Measurements from ENCODE around the gene MRPL18.

MRPL18 gene

DNA sequence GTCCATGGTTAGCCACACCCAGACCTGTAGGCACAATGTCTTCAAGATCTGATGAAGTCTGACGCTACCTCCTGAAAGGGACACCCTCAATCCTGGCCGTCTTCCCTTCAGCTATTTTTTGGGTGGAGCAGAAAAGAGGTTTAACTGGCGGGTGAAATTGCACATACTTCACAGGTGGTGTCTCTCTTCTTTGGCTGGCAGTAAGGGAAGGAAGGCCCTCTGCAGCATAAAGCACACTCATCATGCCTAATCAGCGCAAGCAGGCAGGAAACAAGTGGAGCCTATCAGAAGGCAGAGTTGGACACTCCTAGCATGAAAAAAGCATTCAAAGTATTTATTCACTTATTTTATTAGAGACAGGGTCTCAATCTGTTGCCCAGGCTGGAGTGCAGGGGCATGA lies 42.7 kb downstream of the MRPL18 start:
- no peaks in the 10 kb centered on the region for H3K79me2 ChIP-seq (ENCODE audit: insufficient read depth, low read length)
- no peak overlapping the region for H3K4me3 ChIP-seq (ENCODE audit: insufficient read depth, low read length, poor library complexity, severe bottlenecking)
- no peaks in the 10 kb centered on the region for H3F3A ChIP-seq (ENCODE audit: insufficient read depth)
- no peaks in the 10 kb centered on the region for H3K9me3 ChIP-seq (ENCODE audit: insufficient read depth, low read length)
- H3K9me2 ChIP-seq (replicated peaks; ENCODE audit: insufficient read depth, low read length) = no peaks in the 10 kb centered on the region
- no peak overlapping the region for H2AFZ ChIP-seq (ENCODE audit: low read depth, low read length, severe bottlenecking)
- H3K4me2 ChIP-seq (ENCODE audit: low read depth, low read length, poor library complexity, severe bottlenecking) = no peak overlapping the region
- no peaks in the 10 kb centered on the region for H3K36me3 ChIP-seq (ENCODE audit: low read length)
- no peak overlapping the region for H3K27ac ChIP-seq (ENCODE audit: low read depth, low read length)
- H3K27me3 ChIP-seq (ENCODE audit: low read length) = no peaks in the 10 kb centered on the region
- TF ChIP-seq EZH2phosphoT487 (conservative IDR thresholded peaks at IDR 0.05; ENCODE audit: low read length) = no peak
- TF ChIP-seq, protein P1, sequence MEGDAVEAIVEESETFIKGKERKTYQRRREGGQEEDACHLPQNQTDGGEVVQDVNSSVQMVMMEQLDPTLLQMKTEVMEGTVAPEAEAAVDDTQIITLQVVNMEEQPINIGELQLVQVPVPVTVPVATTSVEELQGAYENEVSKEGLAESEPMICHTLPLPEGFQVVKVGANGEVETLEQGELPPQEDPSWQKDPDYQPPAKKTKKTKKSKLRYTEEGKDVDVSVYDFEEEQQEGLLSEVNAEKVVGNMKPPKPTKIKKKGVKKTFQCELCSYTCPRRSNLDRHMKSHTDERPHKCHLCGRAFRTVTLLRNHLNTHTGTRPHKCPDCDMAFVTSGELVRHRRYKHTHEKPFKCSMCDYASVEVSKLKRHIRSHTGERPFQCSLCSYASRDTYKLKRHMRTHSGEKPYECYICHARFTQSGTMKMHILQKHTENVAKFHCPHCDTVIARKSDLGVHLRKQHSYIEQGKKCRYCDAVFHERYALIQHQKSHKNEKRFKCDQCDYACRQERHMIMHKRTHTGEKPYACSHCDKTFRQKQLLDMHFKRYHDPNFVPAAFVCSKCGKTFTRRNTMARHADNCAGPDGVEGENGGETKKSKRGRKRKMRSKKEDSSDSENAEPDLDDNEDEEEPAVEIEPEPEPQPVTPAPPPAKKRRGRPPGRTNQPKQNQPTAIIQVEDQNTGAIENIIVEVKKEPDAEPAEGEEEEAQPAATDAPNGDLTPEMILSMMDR (IDR thresholded peaks at IDR 0.05; ENCODE audit: insufficient read depth, low read length, poor library complexity, severe bottlenecking) = no peak
- H3K9ac ChIP-seq (ENCODE audit: low read length) = no peak overlapping the region
- no peaks in the 10 kb centered on the region for H4K20me1 ChIP-seq (ENCODE audit: low read depth, low read length)

DNA sequence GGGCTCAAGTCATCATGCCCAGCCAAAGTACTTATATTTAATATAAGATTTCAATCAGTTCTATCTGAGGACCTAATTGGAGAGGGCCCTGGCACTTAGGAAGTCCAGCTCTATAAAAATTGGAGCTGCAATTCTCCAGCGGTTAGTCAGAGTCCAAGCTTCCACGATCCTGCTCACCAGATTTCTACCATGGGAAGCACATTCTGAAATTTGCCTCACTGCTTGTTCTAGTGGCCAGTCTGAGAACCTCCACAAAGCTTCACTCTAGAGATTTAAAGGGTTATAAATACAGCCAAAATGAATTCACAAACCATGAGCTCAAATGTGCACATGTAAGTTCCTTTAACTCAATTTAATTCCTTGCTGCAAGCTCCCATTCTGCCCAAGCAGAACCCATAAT lies 43.3 kb downstream of the MRPL18 start:
- Histone ChIP-seq H3K27ac (ENCODE audit: low read depth, low read length) (no peak overlapping the region), H3K4me2 (ENCODE audit: low read depth, low read length, poor library complexity, severe bottlenecking) (no peak overlapping the region), H3K9me2 (replicated peaks; ENCODE audit: insufficient read depth, low read length) (no peaks in the 10 kb centered on the region)

DNA sequence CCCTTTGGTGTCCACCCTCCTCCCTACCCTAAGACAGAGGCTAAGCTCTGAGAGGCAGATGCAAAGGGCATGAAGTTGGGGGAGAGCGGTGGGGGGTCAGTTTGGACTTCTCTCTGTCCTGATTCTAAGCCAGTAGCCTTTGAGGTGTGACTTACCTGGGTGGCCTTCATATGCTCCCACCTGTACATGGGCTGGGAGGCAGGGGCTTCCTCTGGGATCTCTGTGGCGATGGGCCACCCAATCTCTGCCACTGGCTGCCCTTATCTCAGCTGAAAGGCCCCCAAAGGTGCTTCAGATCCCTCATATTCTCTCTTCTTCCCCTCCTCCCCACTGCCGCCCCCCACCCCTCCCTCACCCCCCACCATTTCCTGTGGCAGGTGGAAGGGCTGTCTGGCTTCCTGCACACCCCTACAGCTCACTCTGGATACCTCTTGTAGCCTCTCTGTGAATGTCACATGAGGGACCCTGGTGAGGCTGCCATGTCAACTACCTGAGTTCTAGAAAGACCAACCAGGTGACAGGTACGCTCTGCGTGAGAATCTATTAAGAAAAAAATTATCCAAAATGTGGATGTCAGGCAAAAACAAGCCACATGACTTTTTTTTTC lies 43.8 kb downstream of the MRPL18 start:
- H3K4me2 ChIP-seq (ENCODE audit: low read depth, low read length, poor library complexity, severe bottlenecking) = no peak overlapping the region
- H3F3A ChIP-seq (ENCODE audit: insufficient read depth) = no peaks in the 10 kb centered on the region
- no peak overlapping the region for H2AFZ ChIP-seq (ENCODE audit: low read depth, low read length, severe bottlenecking)
- H3K9ac ChIP-seq (ENCODE audit: low read length) = no peak overlapping the region
- no peaks in the 10 kb centered on the region for H3K27me3 ChIP-seq (ENCODE audit: low read length)
- H3K9me3 ChIP-seq (ENCODE audit: insufficient read depth, low read length) = no peaks in the 10 kb centered on the region
- H4K20me1 ChIP-seq (ENCODE audit: low read depth, low read length) = no peaks in the 10 kb centered on the region
- no peak for TF ChIP-seq EZH2phosphoT487 (conservative IDR thresholded peaks at IDR 0.05; ENCODE audit: low read length)
- TF ChIP-seq, protein P1 (IDR thresholded peaks at IDR 0.05; ENCODE audit: insufficient read depth, low read length, poor library complexity, severe bottlenecking) = no peak
- no peak overlapping the region for H3K27ac ChIP-seq (ENCODE audit: low read depth, low read length)
- H3K36me3 ChIP-seq (ENCODE audit: low read length) = no peaks in the 10 kb centered on the region
- H3K4me3 ChIP-seq (ENCODE audit: insufficient read depth, low read length, poor library complexity, severe bottlenecking) = no peak overlapping the region
- H3K79me2 ChIP-seq (ENCODE audit: insufficient read depth, low read length) = no peaks in the 10 kb centered on the region
- H3K9me2 ChIP-seq (replicated peaks; ENCODE audit: insufficient read depth, low read length) = no peaks in the 10 kb centered on the region

More for the DNA sequence above, 43.3 kb downstream of the MRPL18 start:
- TF ChIP-seq, protein P1 (IDR thresholded peaks at IDR 0.05; ENCODE audit: insufficient read depth, low read length, poor library complexity, severe bottlenecking) = no peak
- no peak for TF ChIP-seq EZH2phosphoT487 (conservative IDR thresholded peaks at IDR 0.05; ENCODE audit: low read length)
- H3K9ac ChIP-seq (ENCODE audit: low read length) = no peak overlapping the region
- no peaks in the 10 kb centered on the region for H3K79me2 ChIP-seq (ENCODE audit: insufficient read depth, low read length)
- H3K27me3 ChIP-seq (ENCODE audit: low read length) = no peaks in the 10 kb centered on the region
- H3K36me3 ChIP-seq (ENCODE audit: low read length) = no peaks in the 10 kb centered on the region
- H3F3A ChIP-seq (ENCODE audit: insufficient read depth) = no peaks in the 10 kb centered on the region
- H4K20me1 ChIP-seq (ENCODE audit: low read depth, low read length) = no peaks in the 10 kb centered on the region
- H3K4me3 ChIP-seq (ENCODE audit: insufficient read depth, low read length, poor library complexity, severe bottlenecking) = no peak overlapping the region
- H2AFZ ChIP-seq (ENCODE audit: low read depth, low read length, severe bottlenecking) = no peak overlapping the region
- H3K9me3 ChIP-seq (ENCODE audit: insufficient read depth, low read length) = no peaks in the 10 kb centered on the region

Measured in SU-DHL-6 (cell line).